Amniotic epithelial cell (primary cell): ENCODE measurements around the gene PACSIN2.

Experiments used
- DNase-seq: peaks from one replicate; pipeline ENCODE4 v3.0.0-alpha.2; 2010; ENCODE audit warnings: low read depth

The PACSIN2 gene

DNA sequence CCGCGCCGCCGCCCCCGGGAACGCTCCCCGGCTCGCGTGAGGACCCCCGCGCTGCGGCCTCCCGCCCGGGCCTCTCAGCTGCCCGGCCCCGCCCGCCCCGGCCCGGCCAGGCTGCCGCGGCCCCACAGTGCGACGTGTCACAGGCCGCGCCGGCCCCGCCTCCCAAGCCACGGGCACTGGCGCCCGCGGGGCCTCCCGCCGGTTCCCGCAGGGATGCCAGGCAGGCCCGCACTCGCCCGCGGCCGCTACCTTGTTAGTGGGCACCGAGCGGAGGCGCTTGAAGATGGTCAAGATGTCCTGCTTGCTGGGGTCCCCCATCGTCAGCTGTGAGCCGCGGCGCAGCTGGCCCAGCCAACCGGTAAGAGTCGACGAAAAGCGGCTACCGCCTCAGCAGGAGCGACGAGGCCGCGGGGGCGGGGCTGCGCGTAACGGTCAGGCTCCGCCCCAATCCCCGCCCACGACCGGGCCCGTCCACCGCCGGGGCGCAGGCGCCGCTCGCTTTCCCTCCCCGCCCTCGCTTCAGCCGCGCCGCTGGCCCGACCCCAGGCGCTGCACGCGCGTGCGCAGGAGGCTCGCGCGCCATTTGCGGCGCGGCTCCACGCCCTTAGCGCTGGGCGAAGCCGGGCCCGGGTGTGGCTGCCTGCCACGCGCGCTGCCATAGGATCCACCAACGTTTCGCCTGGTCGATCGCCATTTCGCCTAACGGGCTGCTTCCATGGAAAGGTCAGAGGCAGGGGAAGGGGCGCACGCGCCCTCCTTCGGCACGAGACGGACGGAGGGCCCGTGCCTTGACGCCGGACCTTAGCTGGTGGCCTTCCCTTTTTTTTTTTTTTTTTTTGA, 157.9 kb downstream of the PACSIN2 start, which contains the start of gene ARFGAP3:
Gene ARFGAP3, minus strand, starts transcription at position 409 of the 840 bp plus-strand sequence. Its CDS starts 91 bp downstream, at position 318.
- DNase-seq, result peak; percentile 86

GRCh38 chr22:42856179-42856864, 158.6 kb downstream of the PACSIN2 start:
- DNase-seq, result no peak

DNA sequence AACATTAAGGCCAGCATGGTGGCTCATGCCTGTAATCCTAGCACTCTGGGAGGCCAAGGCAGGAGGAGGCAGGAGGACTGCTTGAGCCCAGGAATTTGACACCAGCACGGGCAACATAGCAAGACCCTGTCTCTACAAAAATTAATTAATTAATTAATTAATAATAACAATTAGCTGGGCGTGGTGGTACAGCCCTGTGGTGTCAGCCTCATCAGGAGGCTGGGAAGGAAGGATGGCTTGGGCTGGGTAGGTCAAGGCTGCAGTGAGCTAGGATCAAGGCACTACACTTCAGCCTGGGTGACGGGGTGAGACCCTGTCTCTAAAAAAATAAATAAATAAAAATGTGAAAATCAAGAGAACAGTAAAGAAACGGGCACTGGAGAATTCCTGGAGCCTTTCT, 159.2 kb downstream of the PACSIN2 start:
- no peak for DNase-seq

- no peak for DNase-seq
Measured at GRCh38 chr22:42855211-42855610, 159.7 kb downstream of the PACSIN2 start.

DNA sequence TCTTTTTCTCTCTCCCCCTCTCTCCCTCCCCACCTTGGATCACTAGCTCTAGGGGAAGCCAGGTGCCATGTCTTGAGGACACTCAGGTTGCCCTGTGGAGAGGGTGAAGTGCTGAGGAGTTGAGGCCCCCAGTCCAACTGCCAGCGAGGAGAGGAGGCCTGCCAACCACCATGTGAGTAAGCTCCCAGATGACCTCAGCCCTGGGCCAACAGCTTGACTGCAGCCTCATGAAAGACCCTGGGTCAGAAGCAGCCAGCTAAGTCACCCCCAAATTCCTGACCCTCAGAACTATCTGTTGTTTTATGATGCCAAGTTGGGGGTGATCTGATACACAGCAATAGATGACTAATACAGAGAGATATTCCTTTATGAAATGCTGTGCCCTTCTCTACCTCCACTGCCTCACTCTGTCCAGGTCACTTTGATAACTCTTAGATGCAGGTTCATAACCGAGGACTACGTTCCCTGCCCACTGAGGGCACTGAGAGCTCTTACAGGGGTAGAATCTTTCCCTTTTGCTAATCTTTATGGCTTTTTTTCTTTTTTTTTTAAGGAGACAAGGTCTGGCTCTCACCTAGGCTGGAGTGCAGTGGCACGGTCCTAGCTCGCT, 165.9 kb downstream of the PACSIN2 start:
- DNase-seq, result peak; percentile 16

GRCh38 chr22:42847110-42847509, 167.8 kb downstream of the PACSIN2 start:
- no peak for DNase-seq

DNA sequence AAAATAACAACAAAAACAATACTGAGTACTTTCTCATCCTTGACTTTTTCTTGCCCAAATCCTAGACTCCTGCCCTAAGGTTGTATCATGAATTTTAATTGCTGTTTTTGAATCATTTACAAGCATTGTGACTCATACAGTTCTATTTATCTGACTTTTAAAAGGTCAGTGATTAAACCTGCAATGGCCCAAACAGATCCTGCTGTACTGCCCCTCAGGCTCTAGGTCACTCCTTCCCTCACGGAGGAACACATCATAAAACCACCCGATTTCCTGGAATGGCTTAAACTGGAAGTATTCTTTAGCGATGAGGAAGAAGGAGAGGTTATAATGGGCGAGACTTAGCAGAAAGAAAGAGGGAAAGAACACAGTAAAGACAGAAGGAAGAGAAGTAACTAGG, 170.2 kb downstream of the PACSIN2 start:
- peak; percentile 57 for DNase-seq

DNA sequence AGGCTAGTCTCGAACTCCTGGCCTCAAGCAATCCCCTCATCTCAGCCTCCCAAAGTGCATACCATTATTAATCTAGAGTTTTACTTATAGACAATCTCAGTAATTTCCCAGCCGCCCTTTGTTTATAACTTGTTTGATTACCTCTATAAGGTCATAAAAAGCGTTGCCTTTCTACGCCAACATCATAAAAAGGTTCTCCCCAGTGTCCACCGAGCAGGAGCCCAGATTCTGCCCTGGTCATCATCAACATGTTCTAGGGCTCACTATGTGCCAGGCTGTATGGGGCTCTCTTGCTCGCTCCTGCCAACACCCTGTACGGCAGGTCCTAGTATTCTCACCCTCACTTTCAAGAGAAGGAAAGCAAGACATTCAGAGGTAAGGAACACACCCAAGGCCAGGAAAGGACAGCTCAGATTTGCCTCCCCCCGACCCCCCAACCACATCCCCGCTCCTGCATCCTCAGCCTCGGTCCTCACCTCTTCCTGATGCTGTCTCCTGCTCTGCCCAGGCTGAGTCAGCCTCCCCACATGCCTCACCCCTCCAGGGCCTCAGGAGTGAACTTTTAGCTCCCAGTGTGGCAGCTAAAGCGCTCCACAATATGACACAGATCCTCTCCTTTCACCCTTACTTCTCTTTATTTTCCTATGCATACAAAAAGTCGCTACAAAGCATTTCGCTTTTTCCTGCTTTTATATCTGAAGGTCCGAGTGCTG, 172.1 kb downstream of the PACSIN2 start:
- DNase-seq, result peak; percentile 26

- DNase-seq, result peak; percentile 19
Measured at GRCh38 chr22:42841444-42841843, 173.5 kb downstream of the PACSIN2 start.

- DNase-seq, result no peak
Measured at GRCh38 chr22:42837556-42837955, 177.4 kb downstream of the PACSIN2 start.

DNA sequence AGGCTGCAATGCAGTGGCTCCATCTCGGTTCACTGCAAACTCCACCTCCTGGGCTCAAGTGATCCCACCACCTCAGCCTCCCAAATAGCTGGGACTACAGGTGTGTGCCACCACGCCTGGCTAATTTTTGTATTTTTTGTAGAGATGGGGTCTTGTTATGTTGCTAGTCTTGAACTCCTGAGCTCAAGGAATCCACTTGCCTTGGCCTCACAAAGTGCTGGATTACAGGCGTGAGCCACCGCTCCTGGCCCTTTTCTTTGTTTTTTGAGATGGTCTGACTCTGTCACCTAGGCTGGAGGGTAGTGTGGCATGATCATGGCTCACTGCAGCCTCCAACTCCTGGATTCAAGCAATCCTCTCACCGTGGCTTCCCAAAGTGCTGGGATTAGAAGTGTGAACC, 178.9 kb downstream of the PACSIN2 start:
- DNase-seq, result no peak

DNA sequence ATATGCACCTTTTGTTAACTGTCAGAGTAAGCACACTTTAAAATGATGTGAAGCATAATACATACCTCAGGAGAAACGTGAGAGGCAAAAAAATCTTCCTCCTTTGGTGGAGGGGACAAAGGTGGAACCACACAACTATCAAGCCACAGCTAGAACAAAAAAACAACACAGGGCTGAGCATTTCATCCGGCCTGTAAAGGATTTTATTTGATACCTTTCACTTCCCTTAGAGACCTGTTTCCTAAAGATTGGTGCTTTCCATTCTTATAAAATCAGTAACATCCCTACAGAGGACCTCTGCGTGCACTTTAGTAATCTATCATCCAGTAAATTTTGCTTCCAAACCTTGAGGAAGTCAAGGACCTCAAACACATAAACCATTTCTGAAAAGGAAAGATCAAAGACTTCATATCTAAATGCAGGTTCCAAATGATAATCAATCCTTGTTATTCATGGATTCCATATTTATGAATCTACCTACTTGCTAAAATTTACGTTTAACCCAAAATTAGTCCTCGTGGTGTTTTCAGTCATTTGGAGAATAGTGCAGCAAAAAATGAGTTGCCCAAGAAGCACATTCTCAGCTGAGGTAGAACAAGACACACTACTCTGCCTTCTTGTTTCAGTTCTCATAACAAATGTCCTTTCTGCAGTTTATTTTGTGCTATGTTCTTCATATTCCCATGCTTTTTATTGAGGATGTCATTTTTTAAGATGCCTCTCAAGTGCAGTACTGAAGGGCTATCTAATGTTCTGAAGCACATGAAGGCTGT, 180.6 kb downstream of the PACSIN2 start:
- DNase-seq, result no peak

DNA sequence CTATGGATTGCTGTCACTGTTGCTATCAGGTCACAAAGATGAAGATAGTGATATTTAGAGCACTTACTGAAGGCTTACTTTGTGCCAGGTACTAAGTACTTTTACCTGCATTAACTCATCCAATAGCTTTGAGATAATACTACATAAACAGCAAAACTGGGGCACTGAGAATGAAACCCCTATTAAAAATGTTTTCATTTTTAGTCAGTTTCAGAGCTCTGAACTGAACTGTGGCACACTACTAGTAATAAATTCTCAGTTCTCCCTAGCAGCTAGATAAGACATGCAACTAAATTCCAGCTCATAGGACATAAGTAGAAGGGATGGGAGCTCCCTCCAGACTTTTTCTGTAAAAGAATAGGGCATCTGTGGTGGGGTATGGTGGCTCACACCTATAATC, 181.8 kb downstream of the PACSIN2 start:
- no peak for DNase-seq

GRCh38 chr22:42831712-42832111, 183.2 kb downstream of the PACSIN2 start:
- no peak for DNase-seq

- DNase-seq, result no peak
Measured at GRCh38 chr22:42830161-42830560, 184.8 kb downstream of the PACSIN2 start.

- no peak for DNase-seq
Measured at GRCh38 chr22:42829302-42829701, 185.6 kb downstream of the PACSIN2 start.

DNA sequence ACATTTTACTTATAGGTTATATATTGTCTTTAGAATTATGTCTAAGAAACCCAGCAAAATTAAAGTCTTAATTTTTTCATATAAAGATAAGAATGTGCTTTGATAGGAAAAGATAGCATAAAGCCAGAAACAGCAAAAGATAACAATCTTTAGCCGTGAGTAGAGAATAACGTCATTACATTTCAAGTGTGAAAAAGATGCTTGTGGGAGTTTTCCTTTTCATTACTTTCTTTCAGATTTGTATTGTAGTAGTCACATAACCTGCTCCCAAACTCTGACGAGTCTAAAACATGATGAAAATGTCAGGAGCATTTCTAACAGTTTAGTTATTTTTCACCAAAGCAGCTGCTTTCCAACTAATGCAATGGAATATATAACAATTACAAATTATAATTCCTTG, 189.2 kb downstream of the PACSIN2 start:
- DNase-seq, result no peak

GRCh38 chr22:42821386-42821785, 193.6 kb downstream of the PACSIN2 start:
- no peak for DNase-seq

- peak; percentile 76 for DNase-seq
Measured at GRCh38 chr22:42820045-42820763, 194.7 kb downstream of the PACSIN2 start.
